Measurements from ENCODE around the gene MED12L.
A peak's percentile ranks its signal among the peaks of the same experiment; 100 is the strongest.

MED12L gene

DNA sequence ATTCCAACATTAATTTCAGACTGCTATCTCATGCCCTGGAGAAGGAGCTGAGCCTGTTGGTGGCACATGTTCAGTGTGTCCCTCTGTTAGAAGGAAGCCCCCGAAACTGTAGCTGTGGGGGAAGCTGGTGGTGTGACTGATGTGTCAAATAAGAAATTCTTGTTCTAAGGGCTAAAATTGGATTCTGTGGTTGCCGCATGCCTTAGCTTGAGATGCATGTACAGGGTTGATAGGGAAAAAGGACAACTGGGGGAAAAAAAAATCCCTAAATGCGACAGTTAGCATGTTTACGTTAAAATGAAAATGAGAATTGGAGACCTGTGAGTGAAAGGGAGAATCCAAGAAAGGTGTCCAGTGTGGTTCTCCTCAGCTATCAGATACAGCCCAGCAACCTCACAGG, 58.6 kb downstream of the MED12L start:
- no peak for DNase-seq

GRCh38 chr3:151144760-151145159, 59.3 kb downstream of the MED12L start:
- no peak for DNase-seq

GRCh38 chr3:151145713-151146070, 60.2 kb downstream of the MED12L start:
- DNase-seq: no peak

DNA sequence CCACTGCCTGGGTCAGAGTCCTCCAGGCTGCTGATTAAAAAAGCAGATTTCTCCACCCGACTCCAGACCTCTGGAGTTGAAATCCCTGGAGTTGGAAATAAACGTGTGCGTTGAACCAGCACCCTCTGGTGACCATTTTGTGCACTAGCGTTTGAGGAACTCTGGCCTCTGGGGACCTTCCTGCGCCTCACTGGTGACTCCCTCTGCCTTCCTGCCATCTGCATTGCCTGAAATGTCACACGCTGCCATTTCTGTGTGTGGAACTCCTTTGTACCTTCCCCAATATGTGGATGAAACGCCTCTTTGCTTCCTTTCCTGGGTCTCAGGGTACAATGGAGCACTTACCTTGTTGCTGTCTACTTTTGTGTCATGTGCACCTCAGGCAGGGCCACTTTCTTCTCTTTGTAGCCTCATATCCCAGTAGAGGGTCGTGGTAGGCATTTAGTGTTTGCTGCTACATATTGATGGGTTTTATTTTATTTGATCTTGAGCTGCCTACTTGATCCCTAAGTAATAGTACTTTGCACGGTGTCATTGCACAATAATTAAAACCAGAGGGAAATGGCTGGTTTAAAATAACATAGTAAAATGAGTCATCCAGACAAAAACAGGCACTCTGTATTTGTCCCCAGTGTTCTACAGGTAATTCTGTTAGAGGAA, 60.7 kb downstream of the MED12L start:
- DNase-seq: peak; percentile 75

GRCh38 chr3:151146731-151147091, 61.2 kb downstream of the MED12L start:
- no peak for DNase-seq

- no peak for DNase-seq
Measured at GRCh38 chr3:151147299-151147698, 61.8 kb downstream of the MED12L start.

GRCh38 chr3:151152455-151153079, 67.1 kb downstream of the MED12L start:
- DNase-seq: no peak

GRCh38 chr3:151154566-151154965, 69.1 kb downstream of the MED12L start:
- no peak for DNase-seq

DNA sequence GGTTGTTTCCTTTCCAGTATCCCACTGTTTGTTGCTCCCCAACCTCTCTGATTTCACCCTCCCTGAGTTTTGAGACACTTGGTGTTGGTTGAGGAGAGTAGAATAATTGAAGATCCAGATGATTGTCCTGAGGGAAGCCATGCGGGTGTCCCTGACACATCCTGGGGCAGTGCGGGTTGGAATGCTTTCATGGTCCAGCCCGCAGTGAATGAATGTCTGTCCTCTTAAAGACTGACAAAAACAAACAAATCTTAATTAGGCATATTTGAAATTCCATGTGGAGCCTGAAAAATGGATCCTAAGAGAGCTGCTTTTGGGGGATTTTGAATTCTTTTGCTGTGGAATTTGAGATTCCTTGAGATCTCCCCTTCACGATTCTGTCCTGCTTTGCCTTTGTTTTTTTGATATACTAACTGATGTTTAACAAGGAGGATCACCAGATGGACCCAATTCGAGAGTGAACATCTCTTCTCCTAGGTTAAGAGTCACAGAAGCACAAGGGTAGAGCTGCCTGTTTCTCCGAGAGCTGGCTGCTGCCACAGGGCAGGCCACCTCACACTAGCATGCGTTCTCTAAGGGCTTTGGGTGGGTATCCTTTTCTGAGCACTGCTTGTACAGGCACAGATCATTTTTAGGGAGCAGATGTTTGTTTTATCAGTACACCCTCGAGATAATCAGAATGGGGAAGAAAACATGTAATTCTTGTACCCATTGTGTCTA, 70.1 kb downstream of the MED12L start:
- no peak for DNase-seq

DNA sequence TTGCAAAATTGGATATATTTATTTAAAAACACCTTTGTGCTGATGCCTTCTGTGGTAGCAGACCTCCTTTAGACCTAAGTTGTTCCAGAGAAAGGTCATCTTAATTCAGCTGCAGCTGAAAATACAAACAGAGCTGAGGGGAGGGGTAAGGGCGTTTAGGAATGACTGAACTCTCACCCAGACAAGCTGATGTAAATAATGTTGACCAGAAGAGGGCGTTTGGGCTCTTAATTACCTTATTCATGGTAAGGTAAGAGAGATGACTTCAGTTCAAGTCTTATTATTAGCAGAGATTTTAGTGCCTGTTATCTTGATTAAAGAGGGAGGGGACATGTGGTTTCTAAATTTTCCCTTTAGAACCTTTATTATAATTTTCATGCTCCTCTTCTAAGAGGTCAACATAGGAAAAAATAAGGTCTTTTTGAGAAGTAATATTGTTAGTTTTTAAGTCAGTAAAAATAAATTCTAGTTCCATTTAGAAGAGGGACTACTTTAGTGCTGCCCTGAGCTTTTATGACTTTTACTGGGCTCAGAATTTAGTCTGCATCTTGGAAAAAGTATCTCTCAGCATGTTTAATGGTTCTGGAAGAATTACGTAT, 71.3 kb downstream of the MED12L start:
- DNase-seq: no peak

- DNase-seq: no peak
Measured at GRCh38 chr3:151159806-151160205, 74.3 kb downstream of the MED12L start.

DNA sequence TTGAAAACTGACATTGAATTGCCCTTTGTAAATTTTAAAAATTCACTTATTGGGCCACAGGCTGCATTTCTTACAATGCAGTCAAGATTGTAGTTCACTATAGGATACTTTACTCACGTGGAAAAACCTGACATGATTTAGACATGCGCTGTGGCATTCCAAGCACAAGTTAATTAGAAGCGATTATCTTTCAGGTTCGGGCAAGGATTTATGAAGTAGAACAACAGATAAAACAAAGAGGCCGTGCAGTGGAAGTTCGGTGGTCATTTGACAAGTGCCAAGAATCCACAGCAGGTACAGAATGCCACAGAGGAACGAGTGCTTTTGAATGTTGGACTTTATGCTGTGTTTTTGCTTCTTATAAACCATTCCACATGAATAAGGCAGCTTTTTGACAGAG, 79.8 kb downstream of the MED12L start:
- DNase-seq: no peak

- DNase-seq: no peak
Measured at GRCh38 chr3:151166161-151166560, 80.7 kb downstream of the MED12L start.

GRCh38 chr3:151168269-151169094, 83.0 kb downstream of the MED12L start:
- DNase-seq: peak; percentile 67

DNA sequence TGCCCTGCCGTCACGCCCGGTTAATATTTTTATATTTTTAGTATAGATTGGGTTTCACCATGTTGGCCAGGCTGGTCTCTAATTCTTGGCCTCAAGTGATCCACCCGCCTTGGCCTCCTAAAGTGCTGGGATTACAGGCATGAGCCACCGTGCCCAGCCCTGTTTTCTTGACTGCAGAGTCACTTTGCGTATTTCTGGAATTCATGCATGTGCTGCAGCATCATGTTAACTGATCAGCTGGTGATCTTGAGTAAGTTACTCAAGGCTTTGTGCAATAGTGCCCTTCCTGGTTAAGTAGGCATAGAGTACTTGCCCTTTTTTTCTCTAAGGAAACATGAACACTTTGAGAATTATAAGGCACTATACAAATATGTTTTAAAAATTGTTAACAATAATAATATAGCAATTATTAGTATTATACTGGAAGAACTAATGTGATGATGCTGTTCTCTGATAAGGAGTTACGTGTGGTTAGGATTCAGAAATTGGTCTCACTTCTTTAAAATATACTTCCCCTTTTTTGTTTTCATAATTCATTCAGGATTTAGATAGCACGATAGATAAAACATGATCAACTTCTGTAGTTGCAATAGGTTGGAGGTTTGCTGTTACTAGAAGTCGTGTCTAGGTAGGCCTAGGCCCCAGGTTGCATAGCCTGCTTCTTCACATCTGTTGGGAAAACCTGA, 83.9 kb downstream of the MED12L start:
- no peak for DNase-seq

GRCh38 chr3:151169948-151170679, 84.7 kb downstream of the MED12L start:
- DNase-seq: peak; percentile 53

DNA sequence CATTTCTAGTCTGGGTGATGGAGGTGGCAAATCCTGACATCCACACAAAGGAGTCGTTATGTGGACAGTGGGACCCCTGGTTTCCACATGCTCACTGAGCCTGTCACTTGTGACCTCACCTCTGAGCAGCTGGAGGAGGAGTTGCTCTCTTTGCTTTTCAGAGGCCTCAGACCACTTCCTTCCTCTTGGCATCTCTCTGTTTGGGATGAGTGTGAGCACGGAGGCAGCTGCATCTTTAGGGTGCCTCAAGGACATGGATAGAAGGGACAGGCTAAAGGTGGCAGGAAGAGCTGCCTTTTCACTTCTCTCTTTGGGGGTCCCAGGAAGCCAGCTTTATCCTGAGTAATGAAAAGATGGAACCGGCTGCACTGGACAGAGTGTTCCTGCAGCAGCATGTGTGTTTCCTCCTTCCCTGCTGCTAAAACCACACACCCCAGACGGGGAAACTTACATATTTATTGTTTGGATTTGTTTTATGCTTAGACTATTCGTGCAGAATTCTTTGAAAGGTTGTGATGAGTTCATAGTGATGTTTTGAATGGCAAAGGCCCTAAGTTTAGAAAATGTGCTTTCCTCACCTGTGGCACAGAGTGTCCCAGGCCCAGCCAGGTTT, 85.8 kb downstream of the MED12L start:
- no peak for DNase-seq

- no peak for DNase-seq
Measured at GRCh38 chr3:151174351-151174750, 88.9 kb downstream of the MED12L start.

DNA sequence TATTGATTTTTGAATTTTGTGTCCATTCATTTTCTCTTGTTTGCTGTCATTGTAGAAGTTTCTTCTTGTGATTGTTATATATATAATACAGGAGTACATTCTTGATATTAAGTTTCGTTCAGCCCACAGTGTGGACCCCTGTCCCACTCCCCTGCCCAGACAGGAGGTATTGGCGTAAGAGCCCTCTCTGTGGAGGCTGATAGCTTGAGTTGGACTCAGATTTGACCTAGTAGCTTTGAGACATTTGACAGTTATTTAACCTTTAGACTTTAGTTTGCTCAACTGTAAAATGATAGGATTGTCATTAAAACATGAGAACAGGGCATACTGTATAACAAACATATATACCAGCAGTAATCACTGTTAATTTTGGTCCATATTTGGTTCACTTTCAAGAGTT, 90.5 kb downstream of the MED12L start:
- DNase-seq: no peak

- DNase-seq: no peak
Measured at GRCh38 chr3:151178208-151178845, 92.9 kb downstream of the MED12L start.
